Kidney tubule cell (primary cell): ENCODE measurements around the gene MAP3K5.

Source experiments
- DNase-seq: peaks from one replicate; pipeline ENCODE4 v3.0.0-alpha.2; 2018; ENCODE audit warnings: low spot score

The MAP3K5 gene

GRCh38 chr6:136538836-136539235 lies 253.4 kb downstream of the MAP3K5 start:
- DNase-seq, result no peak

DNA sequence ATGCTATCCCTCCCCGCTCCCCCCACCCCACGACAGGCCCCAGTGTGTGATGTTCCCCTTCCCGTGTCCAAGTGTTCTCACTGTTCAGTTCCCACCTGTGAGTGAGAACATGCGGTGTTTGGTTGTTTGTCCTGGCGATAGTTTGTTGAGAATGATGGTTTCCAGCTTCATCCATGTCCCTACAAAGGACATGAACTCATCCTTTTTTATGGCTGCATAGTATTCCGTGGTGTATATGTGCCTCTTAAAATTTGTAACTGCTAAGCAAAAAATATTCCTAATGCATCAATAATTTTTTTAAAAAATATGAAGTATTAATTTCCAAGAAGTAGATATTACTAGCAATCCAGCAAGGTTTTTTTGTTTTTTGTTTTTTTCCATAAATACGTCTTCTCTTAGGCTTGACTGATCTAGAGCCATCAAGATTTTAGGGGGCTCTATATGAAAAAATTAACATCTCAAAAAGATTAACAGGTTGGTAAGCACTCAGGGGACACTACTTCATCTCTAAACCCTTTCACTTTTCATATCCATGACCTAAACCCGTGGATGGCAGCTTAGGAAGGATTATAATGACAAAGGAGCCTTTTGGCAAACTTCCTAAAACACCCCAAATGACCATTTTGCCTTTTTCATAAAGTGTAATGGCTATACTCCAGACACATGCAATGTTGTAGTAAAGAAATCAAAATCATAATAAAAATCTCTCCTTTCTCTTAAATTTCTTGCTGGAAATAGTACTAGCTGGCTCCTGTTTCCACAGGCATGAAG lies 256.2 kb downstream of the MAP3K5 start:
- DNase-seq, result no peak

DNA sequence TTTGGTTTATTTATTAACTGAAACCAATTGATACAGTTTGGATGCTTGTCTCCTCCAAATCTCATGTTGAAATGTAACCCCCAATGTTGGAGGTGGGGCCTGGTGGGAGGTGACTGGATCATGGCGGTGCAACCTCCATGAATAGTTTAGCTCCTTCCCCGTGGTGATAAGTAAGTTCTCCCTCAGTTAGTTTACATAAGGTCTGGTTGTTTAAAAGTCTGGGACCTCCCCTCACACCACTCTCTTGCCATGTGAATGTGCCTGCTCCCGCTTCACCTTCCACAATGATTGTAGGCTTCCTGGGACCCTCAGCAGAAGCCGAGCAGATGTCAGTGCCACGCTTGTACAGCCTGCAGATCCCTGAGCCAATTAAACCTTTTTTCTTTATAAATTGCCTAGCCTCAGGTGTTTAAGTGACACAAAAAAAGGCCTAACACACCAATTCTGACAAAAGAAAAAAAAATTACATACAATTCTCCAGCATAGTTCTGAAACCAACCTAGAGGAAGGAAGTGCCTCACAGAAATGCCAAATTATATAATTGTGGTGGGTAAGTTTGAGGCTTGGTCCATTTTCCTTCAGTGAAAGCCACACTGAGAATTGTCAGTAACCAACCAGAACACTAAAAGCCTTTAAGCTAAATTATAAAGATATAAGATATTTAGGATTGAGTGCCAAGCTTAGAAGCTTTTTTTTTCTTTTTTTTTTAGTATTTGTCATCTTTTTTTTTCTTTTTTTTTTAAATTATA lies 257.1 kb downstream of the MAP3K5 start:
- no peak for DNase-seq

DNA sequence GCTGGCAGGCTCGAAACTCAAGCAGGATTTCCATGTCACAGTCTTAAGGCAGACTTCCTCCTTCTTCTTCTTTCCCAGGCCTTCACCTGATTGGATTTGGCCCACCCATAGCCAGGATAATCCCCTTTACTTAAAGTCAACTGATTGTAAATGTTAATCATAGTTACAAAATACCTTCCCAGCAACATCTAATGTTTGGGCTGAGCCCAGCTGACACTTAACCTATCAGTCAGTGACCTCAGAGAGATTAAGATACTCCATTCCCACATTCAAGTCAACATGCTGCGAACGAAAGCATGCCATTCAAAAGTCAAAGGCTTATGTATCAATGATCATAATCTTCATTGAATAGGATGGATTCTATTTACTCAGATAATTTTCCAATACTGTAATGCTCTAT lies 258.0 kb downstream of the MAP3K5 start:
- DNase-seq, result no peak

- no peak for DNase-seq
Measured at GRCh38 chr6:136533487-136533886, 258.8 kb downstream of the MAP3K5 start.

GRCh38 chr6:136532030-136532429 lies 260.2 kb downstream of the MAP3K5 start:
- no peak for DNase-seq

- DNase-seq, result no peak
Measured at GRCh38 chr6:136529710-136530109, 262.6 kb downstream of the MAP3K5 start.

DNA sequence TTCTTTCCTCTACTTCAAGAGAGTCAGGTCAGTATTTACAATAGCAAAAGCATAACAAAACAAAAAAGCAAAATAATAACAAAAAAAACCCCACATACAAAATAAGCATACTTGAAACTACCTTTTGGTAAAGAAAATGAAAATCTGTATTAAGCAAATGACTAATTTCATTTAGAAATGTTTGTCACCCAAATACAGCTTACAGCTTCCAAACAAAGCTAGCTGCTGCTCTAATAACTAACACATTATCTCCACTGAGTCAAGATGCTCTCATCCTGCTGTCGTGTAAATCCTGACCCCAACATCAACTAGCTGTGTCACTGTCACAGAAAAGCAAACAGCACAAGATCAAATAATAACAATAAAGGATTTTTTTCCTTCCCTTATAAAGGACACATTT lies 263.8 kb downstream of the MAP3K5 start:
- peak; percentile 42 for DNase-seq

DNA sequence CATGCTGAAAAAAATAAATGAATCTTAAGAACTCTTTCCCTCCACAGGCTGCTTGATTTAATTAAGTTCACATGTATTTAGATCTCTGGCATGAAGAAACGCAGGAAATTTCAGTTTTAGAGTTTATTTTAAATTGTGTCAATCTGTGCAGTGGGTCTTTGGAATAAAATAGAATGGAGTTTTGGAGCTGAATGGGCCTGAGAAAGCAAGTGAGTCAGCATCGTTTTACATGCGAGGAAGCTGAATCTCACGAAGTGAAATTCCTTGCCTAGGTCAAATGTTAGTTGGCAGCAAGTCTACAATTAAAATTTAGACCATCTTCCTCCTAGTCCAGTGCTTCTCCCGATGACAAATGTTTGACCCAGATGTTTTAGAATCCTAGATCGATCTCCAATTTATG lies 264.4 kb downstream of the MAP3K5 start:
- DNase-seq, result peak; percentile 53

DNA sequence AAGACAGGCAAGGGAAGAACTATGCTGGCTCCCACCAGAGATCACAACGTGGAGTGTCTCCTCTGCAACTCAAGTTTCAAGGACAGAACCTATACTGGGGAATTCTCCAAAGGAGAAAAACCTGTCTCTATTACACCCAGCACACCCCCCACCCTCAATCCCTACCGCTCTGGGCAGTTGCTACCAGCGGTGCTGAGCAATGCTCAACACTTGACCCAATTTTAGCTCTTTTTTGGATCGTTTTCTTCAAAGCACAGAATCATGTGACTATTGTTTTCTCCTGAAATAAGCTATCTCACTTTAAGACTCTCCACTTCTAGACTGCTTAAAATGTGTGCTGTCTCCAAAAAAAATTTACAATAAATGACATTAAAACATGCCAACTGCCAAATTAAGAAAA lies 265.3 kb downstream of the MAP3K5 start:
- DNase-seq, result no peak

DNA sequence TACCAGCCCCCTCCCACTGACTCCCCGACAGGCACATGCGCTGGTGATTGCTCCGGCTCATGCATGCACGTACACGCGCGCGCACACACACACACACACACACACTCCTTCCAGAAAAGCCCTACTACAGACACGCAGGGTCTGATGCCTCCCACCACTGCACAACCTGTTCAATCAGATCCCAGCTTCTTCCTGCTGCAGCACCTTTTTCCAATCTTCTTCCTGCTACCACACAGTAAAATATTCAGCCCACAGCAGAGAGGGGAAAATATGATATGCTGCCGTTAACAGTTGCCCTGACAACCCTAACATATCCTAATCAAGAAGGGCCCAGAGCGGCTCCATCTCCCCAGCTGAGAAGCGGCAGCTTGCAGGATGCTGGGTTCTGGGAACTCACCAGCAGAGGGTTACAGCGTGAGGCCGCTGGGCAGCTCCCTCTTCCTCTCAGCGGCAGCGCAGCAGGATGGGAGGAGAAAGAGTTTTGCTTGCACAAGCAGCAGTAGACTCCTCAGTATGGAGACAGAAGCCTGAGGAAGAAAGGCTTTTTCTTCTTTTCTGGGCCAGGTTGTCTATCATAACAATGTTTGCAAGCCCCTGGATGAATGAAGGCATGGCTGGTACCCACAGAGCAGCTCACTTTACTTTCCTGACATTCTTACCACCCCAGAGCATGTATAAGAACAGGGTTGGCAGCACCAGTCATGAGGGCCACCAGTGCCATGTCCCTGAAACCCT lies 265.9 kb downstream of the MAP3K5 start:
- DNase-seq, result peak; percentile 68

DNA sequence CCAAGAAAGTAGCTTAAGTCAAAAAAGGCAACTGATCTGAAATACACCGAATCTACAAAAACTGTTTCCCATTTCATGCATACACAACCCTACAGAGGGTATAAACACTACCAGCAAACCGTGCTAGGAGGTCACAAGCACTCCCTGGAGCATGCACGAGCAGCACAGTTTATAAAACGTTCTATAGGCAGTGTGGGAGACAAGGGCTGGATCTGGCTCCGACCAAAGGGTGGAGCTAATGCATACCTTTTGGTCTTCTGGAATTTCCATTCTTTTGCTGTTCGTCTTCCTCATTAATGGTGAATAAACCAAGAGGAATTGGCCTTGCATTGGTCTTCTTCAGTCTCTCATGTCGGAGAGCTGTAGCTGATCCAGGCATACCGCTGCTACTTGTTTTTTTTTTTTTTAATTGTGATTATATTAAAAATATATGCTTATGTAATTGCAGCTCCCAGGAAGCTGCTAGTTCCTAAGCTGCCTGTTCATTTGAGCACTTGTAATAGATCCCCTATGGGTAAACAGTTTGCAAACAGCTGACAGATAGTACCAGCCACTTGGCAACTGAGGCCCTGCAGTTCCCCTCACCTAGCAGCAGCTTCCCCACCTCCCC lies 266.6 kb downstream of the MAP3K5 start:
- DNase-seq, result peak; percentile 39

DNA sequence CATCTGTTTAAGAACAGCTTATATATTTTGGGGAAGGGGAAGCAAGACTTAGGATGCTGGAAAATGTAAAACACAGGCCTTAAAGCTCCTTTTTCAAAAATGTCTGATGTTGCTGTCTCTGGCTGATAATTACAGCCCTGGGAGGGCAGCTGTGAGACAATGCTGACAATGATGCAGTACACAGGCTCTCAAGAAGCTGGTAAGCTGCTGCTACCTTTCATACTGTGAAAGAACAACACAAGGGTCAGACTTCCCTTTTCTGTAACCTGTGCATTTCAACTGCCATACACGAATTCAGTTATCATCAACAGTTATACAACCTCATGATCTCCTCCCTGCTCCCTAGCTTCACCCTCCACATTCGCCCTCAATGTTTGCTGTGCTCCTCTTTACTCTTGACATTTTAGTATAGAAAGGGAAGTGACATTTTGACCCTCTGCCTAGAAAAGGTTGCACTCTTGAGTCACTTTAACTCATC lies 267.3 kb downstream of the MAP3K5 start:
- DNase-seq, result no peak

- no peak for DNase-seq
Measured at GRCh38 chr6:136524339-136524935, 267.8 kb downstream of the MAP3K5 start.

- no peak for DNase-seq
Measured at GRCh38 chr6:136523196-136523595, 269.1 kb downstream of the MAP3K5 start.

DNA sequence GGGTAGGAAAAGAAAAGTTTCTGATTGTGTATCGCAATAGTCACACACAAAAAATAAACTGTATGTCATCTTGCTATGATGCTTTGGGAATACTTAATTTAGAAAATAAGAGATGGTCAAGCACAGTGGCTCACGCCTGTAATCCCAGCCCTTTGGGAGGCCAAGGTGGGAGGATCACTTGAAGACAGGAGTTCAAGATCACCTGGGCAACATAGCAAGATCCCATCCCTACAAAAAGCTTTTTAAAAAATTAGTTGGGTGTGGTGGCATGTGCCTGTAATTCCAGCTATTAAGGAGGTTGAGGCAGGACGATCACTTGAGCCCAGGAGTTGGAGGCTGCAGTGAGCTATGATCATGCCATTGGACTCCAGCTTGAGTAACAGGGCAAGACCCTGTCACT lies 269.6 kb downstream of the MAP3K5 start:
- DNase-seq, result no peak

- DNase-seq, result no peak
Measured at GRCh38 chr6:136521911-136522310, 270.4 kb downstream of the MAP3K5 start.

DNA sequence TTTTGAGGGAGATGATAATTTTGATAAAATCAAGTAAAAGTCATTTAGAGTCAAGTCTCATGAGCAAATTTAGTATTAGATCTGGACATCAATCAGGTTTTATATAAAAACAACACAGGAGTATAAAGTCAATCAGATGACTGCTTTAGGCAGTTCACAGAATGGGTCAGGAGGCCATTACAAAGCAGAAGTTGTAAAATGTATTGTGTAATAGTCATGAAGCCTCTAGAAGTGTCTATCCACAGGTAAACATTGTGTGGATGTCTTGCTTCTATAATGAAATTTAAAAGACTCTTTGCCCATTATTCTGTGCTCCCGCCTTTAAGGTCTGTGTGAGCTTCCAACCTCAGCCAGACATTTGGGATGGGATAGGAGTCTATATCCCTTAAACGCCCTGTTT lies 270.9 kb downstream of the MAP3K5 start:
- no peak for DNase-seq

DNA sequence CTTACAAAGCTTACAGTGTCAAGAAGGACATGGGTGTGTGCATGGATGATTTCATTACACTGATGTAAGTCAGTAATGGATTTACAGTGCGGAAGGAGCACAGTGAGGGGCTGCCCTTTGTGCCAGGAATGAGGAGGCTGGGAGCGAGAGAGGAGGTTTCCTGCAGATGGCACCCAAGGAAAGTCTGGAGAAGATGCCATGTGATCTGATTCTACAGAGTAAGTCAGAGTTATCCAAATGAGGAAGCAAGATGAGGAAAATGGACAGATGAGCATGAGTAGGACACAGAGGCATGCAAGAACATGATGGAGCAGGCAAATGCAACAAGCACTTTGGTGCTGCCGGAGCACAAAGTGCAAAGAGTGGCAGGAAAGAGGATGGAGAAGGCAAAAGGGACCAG lies 271.8 kb downstream of the MAP3K5 start:
- DNase-seq, result peak; percentile 59

DNA sequence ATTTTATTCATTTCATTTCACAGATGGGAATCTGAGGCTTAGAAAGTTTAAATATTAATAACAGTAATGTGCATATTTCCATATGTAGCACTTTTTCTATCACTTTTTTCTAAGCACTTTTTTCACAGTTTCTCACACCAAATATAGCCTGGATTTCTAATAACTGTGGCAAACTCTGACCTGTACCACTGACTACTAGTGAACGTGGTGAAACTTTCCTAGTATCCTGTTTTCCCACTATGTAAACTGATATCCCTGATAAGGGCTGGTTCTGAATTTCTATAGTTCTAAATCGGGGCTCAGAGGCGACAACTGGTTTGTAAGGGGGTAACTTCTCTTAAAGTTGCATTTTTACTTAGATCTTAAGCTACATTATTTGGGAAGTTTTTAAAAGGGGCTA lies 274.7 kb downstream of the MAP3K5 start:
- no peak for DNase-seq

GRCh38 chr6:136517002-136517401 lies 275.3 kb downstream of the MAP3K5 start:
- peak; percentile 86 for DNase-seq

DNA sequence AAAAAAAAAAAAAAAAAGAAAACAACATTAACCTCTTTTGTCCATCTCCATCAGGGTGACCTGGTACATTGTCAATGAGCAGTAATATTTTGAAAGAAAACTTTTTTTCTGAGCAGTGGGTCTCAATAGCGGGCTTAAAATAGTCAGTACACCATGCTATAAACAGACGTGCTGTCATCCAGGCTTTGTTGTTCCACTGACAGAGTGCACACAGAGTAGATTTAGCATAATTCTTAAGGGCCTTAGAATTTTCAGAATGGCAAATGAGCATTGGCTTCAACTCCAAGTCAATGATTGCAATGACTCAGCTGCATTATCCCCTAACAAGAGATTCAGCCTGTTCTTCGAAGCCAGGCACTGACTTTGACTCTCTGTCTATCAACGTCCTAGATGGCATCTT lies 277.7 kb downstream of the MAP3K5 start:
- no peak for DNase-seq
